H9 (cell line): ENCODE results near the gene SPRR1A. TPM values are rescaled to one million over a fixed set of nuclear protein-coding genes. Genes with fewer than 3 reads are reported as not detected.

Experiments used
- DNase-seq: peaks from one replicate; pipeline ENCODE4 v3.0.0-alpha.2; 2017
- H2AFZ ChIP-seq: one replicate; pipeline ENCODE4 v1.6.1; 2013; ENCODE audit warnings: mild to moderate bottlenecking, low read length, control low read depth, moderate library complexity
- H2AK5ac ChIP-seq: 2 replicates; pipeline ENCODE4 v1.6.1; 2013; ENCODE audit warnings: low read length, control low read depth, mixed read lengths; ENCODE audit not compliant: insufficient read length
- H2BK120ac ChIP-seq: one replicate; pipeline ENCODE4 v1.6.1; 2013; ENCODE audit warnings: low read depth, mild to moderate bottlenecking, low read length, control low read depth, inconsistent platforms; ENCODE audit not compliant: poor library complexity, severe bottlenecking
- H2BK12ac ChIP-seq: 2 replicates; pipeline ENCODE4 v1.6.1; 2013; ENCODE audit warnings: low read length, control low read depth, mixed read lengths, low read depth; ENCODE audit not compliant: insufficient read length
- H2BK15ac ChIP-seq: 2 replicates; pipeline ENCODE4 v1.6.1; 2013; ENCODE audit warnings: low read depth, low read length, control low read depth
- H2BK20ac ChIP-seq: one replicate; pipeline ENCODE4 v1.6.1; 2013; ENCODE audit warnings: low read depth, mild to moderate bottlenecking, low read length, control low read depth, inconsistent platforms; ENCODE audit not compliant: poor library complexity, severe bottlenecking
- H2BK5ac ChIP-seq: 2 replicates; pipeline ENCODE4 v1.6.1; 2013; ENCODE audit warnings: low read length, control low read depth, mixed read lengths; ENCODE audit not compliant: insufficient read length
- H3K14ac ChIP-seq: 2 replicates; pipeline ENCODE4 v1.6.1; 2013; ENCODE audit warnings: low read length, control low read depth; ENCODE audit not compliant: insufficient read depth
- H3K18ac ChIP-seq: 2 replicates; pipeline ENCODE4 v1.6.1; 2013; ENCODE audit warnings: low read depth, mild to moderate bottlenecking, mixed read lengths, low read length, control low read depth; ENCODE audit not compliant: insufficient read length
- H3K23ac ChIP-seq: 2 replicates; pipeline ENCODE4 v1.6.1; 2013; ENCODE audit warnings: low read length, control low read depth, mixed read lengths, low read depth; ENCODE audit not compliant: insufficient read length
- H3K23me2 ChIP-seq: 2 replicates; pipeline ENCODE4 v1.6.1; 2013; ENCODE audit warnings: low read depth, mild to moderate bottlenecking, mixed read lengths, low read length, control low read depth; ENCODE audit not compliant: insufficient read length, poor library complexity, severe bottlenecking
- H3K27ac ChIP-seq: 2 replicates; pipeline ENCODE4 v1.5.1; 2013; ENCODE audit warnings: low read length, control low read depth, mixed read lengths, low read depth; ENCODE audit not compliant: insufficient read length
- H3K27me3 ChIP-seq: 2 replicates; pipeline ENCODE4 v1.6.1; 2013; ENCODE audit warnings: low read length, control low read depth, inconsistent platforms; ENCODE audit not compliant: insufficient read depth
- H3K4ac ChIP-seq: 2 replicates; pipeline ENCODE4 v1.6.1; 2013; ENCODE audit warnings: low read depth, mild to moderate bottlenecking, control low read depth, inconsistent platforms, low read length, moderate library complexity
- H3K4me1 ChIP-seq: 2 replicates; pipeline ENCODE4 v1.6.1; 2013; ENCODE audit warnings: low read length, control low read depth, inconsistent platforms; ENCODE audit not compliant: insufficient read depth
- H3K4me2 ChIP-seq: 2 replicates; pipeline ENCODE4 v1.6.1; 2013; ENCODE audit warnings: low read length, control low read depth, mixed read lengths; ENCODE audit not compliant: insufficient read length, insufficient read depth
- H3K56ac ChIP-seq: 2 replicates; pipeline ENCODE4 v1.6.1; 2013; ENCODE audit warnings: low read depth, mild to moderate bottlenecking, mixed read lengths, low read length, control low read depth; ENCODE audit not compliant: insufficient read length
- H3K79me1 ChIP-seq: 2 replicates; pipeline ENCODE4 v1.6.1; 2013; ENCODE audit warnings: low read depth, mild to moderate bottlenecking, moderate library complexity, low read length, control low read depth, inconsistent platforms; ENCODE audit not compliant: insufficient read depth, poor library complexity, severe bottlenecking
- H3K79me2 ChIP-seq: 2 replicates; pipeline ENCODE4 v1.6.1; 2013; ENCODE audit warnings: low read length, control low read depth, inconsistent platforms; ENCODE audit not compliant: insufficient read depth
- H3K9ac ChIP-seq: 2 replicates; pipeline ENCODE4 v1.6.1; 2013; ENCODE audit warnings: low read length, control low read depth, mixed read lengths; ENCODE audit not compliant: insufficient read length; ENCODE audit errors: extremely low read depth
- H3K9me3 ChIP-seq: one replicate; pipeline ENCODE4 v1.6.1; 2013; ENCODE audit warnings: low read depth, low read length, inconsistent platforms; ENCODE audit not compliant: control insufficient read depth
- H3T11ph ChIP-seq: one replicate; pipeline ENCODE4 v1.6.1; 2013; ENCODE audit warnings: mild to moderate bottlenecking, low read length, control low read depth, inconsistent platforms
- H4K20me1 ChIP-seq: one replicate; pipeline ENCODE4 v1.6.1; 2013; ENCODE audit not compliant: control insufficient read depth, insufficient read length, insufficient read depth
- H4K5ac ChIP-seq: 2 replicates; pipeline ENCODE4 v1.6.1; 2013; ENCODE audit warnings: low read depth, mild to moderate bottlenecking, mixed read lengths, low read length, control low read depth; ENCODE audit not compliant: insufficient read length
- H4K8ac ChIP-seq: replicated peaks from 2 replicates; pipeline ENCODE4 v1.6.1; 2013; ENCODE audit warnings: low read length, control low read depth, mixed read lengths, low read depth; ENCODE audit not compliant: insufficient read length
- H4K91ac ChIP-seq: 2 replicates; pipeline ENCODE4 v1.6.1; 2013; ENCODE audit warnings: low read depth, mild to moderate bottlenecking, moderate library complexity, mixed read lengths, low read length, control low read depth; ENCODE audit not compliant: insufficient read length
- H3K27ac Mint-ChIP-seq, 3 experiments: 2 replicates in 2 of 3; 3 replicates in 1 of 3; pipeline ENCODE4 v1.8.0; 2020 to 2021; ENCODE audit warnings: mixed read lengths in 3 of 3, mild to moderate bottlenecking in 1 of 3, moderate library complexity in 1 of 3
- H3K27me3 Mint-ChIP-seq: 2 replicates; pipeline ENCODE4 v1.8.0; 2021; ENCODE audit warnings: low read depth, mild to moderate bottlenecking, moderate library complexity, mixed read lengths
- H3K36me3 Mint-ChIP-seq, 3 experiments: 2 replicates in 2 of 3; 3 replicates in 1 of 3; pipeline ENCODE4 v1.8.0; 2020 to 2021; ENCODE audit warnings: low read depth in 3 of 3, mixed read lengths in 3 of 3; ENCODE audit not compliant: insufficient read depth in 1 of 3
- H3K4me1 Mint-ChIP-seq, 2 experiments: 2 replicates each; pipeline ENCODE4 v1.8.0; 2020; ENCODE audit warnings: mixed read lengths in 2 of 2
- H3K4me3 Mint-ChIP-seq, 2 experiments: 2 replicates in 1 of 2; 3 replicates in 1 of 2; pipeline ENCODE4 v1.8.0; 2020 to 2021; ENCODE audit warnings: mild to moderate bottlenecking in 2 of 2, mixed read lengths in 2 of 2, moderate library complexity in 1 of 2
- H3K9me3 Mint-ChIP-seq, 2 experiments: 2 replicates in 1 of 2; 3 replicates in 1 of 2; pipeline ENCODE4 v1.8.0; 2020; ENCODE audit warnings: mild to moderate bottlenecking in 2 of 2, mixed read lengths in 2 of 2, moderate library complexity in 1 of 2
- WGBS: extraction: QIAGEN DNeasy Blood & Tissue Kit; methylation state at CpG from one replicate; pipeline ENCODE4 v1.1.7; 2013; ENCODE audit warnings: missing lambda C conversion rate, low lambda C conversion rate, mixed read lengths; ENCODE audit not compliant: insufficient read length; ENCODE audit errors: extremely low coverage; 5-methylcytosine and 5-hydroxymethylcytosine counted together
- total RNA-seq: library from RNA; stranded (reverse); gene quantifications from 2 replicates; pipeline ENCODE4 v1.2.1, GENCODE V29; 2021
- TF ChIP-seq, protein P1 (sequence below): fragments of 200-600 bp; sonication (generic); conservative IDR thresholded peaks from 3 replicates; pipeline ENCODE4 v1.8.0; 2021; ENCODE audit warnings: antibody characterized with exemption, mild to moderate bottlenecking

The SPRR1A gene
- total RNA-seq, 1 experiment from 2014 or later, result not detected

DNA sequence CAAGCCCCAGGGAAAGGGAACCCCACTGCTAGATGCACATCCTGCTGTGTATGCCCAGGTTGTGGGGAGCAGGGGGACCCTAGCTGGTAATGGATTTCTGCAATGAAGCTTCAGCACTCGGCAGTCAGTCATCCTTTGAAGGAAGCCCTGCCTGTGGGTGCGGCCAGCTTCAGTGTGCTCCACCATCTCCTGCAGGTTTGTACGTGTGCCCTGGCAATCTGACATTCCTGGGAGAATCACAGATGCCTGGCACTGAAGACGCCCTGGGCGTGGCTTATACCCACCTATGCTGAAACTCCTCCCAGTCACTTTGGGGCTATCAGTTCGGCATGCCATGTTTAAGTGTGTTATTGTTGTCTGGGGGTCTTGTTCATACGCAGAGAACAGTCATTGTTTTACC, 30.1 kb upstream of the SPRR1A start:
- no peak overlapping the region for H2AK5ac ChIP-seq
- WGBS, result no CpG with 5 or more reads among the region's 7 CpGs
- H3K27me3 ChIP-seq, result no peaks in the 10 kb centered on the region
- no peak overlapping the region for H3K18ac ChIP-seq
- H2BK5ac ChIP-seq, result no peak overlapping the region
- no peaks in the 10 kb centered on the region for H3K79me1 ChIP-seq
- TF ChIP-seq, protein P1, sequence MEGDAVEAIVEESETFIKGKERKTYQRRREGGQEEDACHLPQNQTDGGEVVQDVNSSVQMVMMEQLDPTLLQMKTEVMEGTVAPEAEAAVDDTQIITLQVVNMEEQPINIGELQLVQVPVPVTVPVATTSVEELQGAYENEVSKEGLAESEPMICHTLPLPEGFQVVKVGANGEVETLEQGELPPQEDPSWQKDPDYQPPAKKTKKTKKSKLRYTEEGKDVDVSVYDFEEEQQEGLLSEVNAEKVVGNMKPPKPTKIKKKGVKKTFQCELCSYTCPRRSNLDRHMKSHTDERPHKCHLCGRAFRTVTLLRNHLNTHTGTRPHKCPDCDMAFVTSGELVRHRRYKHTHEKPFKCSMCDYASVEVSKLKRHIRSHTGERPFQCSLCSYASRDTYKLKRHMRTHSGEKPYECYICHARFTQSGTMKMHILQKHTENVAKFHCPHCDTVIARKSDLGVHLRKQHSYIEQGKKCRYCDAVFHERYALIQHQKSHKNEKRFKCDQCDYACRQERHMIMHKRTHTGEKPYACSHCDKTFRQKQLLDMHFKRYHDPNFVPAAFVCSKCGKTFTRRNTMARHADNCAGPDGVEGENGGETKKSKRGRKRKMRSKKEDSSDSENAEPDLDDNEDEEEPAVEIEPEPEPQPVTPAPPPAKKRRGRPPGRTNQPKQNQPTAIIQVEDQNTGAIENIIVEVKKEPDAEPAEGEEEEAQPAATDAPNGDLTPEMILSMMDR, result no peak
- no peak overlapping the region for H3K4me2 ChIP-seq
- Mint-ChIP-seq H3K27me3 (peaks cover 5% of the 10 kb centered on the region), H3K9me3 (peaks cover 25 to 59% of the 10 kb centered on the region in 2 experiments), H3K36me3 (no peaks in the 10 kb centered on the region), H3K4me3 (no peak overlapping the region), H3K4me1 (no peaks in the 10 kb centered on the region), H3K27ac (no peak overlapping the region)
- H2BK20ac ChIP-seq, result no peak overlapping the region
- no peaks in the 10 kb centered on the region for H3K79me2 ChIP-seq
- no peak overlapping the region for H3K27ac ChIP-seq
- H3K23ac ChIP-seq, result no peak overlapping the region
- H3K9me3 ChIP-seq, result no peaks in the 10 kb centered on the region
- no peak overlapping the region for H3K56ac ChIP-seq
- H3K4me1 ChIP-seq, result no peaks in the 10 kb centered on the region
- no peak overlapping the region for H3T11ph ChIP-seq
- no peak overlapping the region for H3K14ac ChIP-seq
- H3K23me2 ChIP-seq, result no peaks in the 10 kb centered on the region
- DNase-seq, result no peak
- H2BK15ac ChIP-seq, result no peak overlapping the region
- H4K91ac ChIP-seq, result no peak overlapping the region
- H3K4ac ChIP-seq, result no peak overlapping the region
- H2BK120ac ChIP-seq, result no peak overlapping the region
- H4K5ac ChIP-seq, result no peak overlapping the region
- H2BK12ac ChIP-seq, result no peak overlapping the region
- no peak overlapping the region for H3K9ac ChIP-seq
- H4K20me1 ChIP-seq, result no peaks in the 10 kb centered on the region
- no peak overlapping the region for H2AFZ ChIP-seq
- H4K8ac ChIP-seq, result no peak overlapping the region
